ENCODE results near the gene SSBP2.

Gene SSBP2

DNA sequence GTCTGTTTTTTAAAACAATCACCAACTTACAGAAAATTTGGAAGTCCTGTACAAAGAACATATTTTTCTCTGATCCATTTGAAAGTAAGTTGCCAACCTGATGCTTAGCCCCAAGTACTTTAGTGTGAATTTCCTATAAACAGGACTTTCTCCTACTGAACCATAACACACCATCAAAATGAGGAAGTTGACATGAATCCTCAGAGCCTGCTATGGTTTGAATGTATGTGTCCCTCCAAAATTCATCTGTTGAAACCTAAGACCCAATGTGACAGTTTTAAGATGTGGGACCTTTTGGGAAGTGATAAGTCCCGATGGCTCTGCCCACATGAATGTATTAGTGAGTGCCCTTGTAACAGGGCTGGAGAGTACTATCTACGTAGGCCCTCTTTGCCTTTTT, 350.5 kb downstream of the SSBP2 start:
- ATAC-seq (ENCODE audit: low read depth) (no peak), DNase-seq (ENCODE audit: low spot score) (no peak)
- TF ChIP-seq, protein P1, sequence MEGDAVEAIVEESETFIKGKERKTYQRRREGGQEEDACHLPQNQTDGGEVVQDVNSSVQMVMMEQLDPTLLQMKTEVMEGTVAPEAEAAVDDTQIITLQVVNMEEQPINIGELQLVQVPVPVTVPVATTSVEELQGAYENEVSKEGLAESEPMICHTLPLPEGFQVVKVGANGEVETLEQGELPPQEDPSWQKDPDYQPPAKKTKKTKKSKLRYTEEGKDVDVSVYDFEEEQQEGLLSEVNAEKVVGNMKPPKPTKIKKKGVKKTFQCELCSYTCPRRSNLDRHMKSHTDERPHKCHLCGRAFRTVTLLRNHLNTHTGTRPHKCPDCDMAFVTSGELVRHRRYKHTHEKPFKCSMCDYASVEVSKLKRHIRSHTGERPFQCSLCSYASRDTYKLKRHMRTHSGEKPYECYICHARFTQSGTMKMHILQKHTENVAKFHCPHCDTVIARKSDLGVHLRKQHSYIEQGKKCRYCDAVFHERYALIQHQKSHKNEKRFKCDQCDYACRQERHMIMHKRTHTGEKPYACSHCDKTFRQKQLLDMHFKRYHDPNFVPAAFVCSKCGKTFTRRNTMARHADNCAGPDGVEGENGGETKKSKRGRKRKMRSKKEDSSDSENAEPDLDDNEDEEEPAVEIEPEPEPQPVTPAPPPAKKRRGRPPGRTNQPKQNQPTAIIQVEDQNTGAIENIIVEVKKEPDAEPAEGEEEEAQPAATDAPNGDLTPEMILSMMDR (IDR thresholded peaks at IDR 0.05; ENCODE audit: poor library complexity, severe bottlenecking): no peak
- Histone ChIP-seq H3K9me3 (ENCODE audit: severe bottlenecking) (no peaks in the 10 kb centered on the region), H3K27ac (ENCODE audit: poor library complexity, severe bottlenecking) (no peak overlapping the region), H3K4me3 (ENCODE audit: severe bottlenecking) (no peak overlapping the region), H3K36me3 (ENCODE audit: low read depth) (no peaks in the 10 kb centered on the region), H3K27me3 (ENCODE audit: insufficient read depth, poor library complexity, severe bottlenecking) (no peaks in the 10 kb centered on the region), H3K4me1 (ENCODE audit: insufficient read depth, poor library complexity, severe bottlenecking) (no peaks in the 10 kb centered on the region)

DNA sequence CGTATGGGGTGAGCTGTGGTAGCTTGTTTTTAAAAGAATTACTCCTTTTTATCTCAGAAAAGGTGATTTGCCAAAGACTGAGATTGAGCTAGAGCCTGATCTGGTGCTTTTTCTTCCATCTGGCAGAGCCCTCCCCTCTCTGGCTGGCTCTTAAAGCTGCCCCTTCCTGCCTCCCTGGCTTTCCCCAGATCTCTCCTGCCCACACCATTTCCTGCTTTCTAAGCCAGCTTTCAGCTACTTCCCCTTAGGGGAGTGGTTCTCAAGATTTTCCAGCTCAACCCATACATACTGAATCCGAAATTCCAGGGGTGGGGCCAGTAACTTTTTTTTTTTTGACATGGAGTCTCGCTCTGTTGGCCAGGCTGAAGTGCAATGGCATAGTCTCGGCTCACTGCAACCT, 352.2 kb downstream of the SSBP2 start:
- Histone ChIP-seq H3K27ac (ENCODE audit: poor library complexity, severe bottlenecking) (no peak overlapping the region), H3K4me3 (ENCODE audit: severe bottlenecking) (no peak overlapping the region), H3K4me1 (ENCODE audit: insufficient read depth, poor library complexity, severe bottlenecking) (no peaks in the 10 kb centered on the region), H3K27me3 (ENCODE audit: insufficient read depth, poor library complexity, severe bottlenecking) (peaks cover 8% of the 10 kb centered on the region), H3K9me3 (ENCODE audit: severe bottlenecking) (no peaks in the 10 kb centered on the region), H3K36me3 (ENCODE audit: low read depth) (no peaks in the 10 kb centered on the region)
- DNase-seq (ENCODE audit: low spot score) (no peak), ATAC-seq (ENCODE audit: low read depth) (no peak)
- TF ChIP-seq, protein P1 (IDR thresholded peaks at IDR 0.05; ENCODE audit: poor library complexity, severe bottlenecking): no peak

DNA sequence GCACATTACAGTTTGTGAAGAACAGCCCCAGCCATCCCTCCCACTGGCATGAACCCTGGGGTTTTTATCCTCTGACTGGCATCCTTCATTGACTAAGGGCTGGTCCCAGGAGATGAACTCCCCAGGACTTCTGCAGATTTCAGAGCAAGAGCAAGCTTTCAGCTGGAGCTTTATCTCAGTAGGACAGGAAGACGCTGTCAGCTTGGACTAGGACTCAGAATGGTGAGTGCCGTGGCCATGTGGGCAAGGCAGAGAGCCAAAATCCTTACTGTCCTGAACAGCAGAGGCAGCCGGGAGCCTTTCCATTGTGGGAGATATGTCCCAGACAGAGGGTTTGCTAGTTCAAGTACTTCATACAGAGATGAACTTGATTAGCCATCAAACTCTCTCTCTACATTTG, 353.7 kb downstream of the SSBP2 start:
- no peaks in the 10 kb centered on the region for H3K4me1 ChIP-seq (ENCODE audit: insufficient read depth, poor library complexity, severe bottlenecking)

DNA sequence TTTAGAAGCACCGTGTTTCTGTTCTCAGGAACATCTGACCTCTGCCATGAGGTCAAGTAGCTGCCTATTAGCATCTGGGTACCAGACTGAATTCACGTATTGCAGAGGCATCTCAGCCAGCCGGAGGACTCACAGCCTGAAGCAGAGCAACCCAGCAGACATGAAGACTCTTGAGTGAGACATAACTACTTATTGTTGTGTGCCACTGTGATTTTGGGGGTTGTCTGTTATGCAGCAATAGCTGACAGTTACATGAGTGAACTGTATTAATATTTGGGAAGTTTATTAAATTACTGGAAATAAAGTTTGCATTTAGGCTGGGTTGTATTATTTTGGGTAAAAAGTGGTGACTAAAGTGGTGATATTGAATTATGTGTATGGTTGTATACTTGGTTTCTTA, 355.6 kb downstream of the SSBP2 start:
- H3K36me3 ChIP-seq (ENCODE audit: low read depth): no peaks in the 10 kb centered on the region
- no peaks in the 10 kb centered on the region for H3K4me1 ChIP-seq (ENCODE audit: insufficient read depth, poor library complexity, severe bottlenecking)
- H3K9me3 ChIP-seq (ENCODE audit: severe bottlenecking): no peaks in the 10 kb centered on the region
- ATAC-seq (ENCODE audit: low read depth) (no peak), DNase-seq (ENCODE audit: low spot score) (no peak)
- H3K4me3 ChIP-seq (ENCODE audit: severe bottlenecking): no peak overlapping the region
- no peak overlapping the region for H3K27ac ChIP-seq (ENCODE audit: poor library complexity, severe bottlenecking)
- TF ChIP-seq, protein P1 (IDR thresholded peaks at IDR 0.05; ENCODE audit: poor library complexity, severe bottlenecking): no peak
- peaks cover 8% of the 10 kb centered on the region for H3K27me3 ChIP-seq (ENCODE audit: insufficient read depth, poor library complexity, severe bottlenecking)

More for the DNA sequence above, 353.7 kb downstream of the SSBP2 start:
- DNase-seq (ENCODE audit: low spot score) (no peak), ATAC-seq (ENCODE audit: low read depth) (peak; percentile 17; the same call in 1 of the 3 replicates)
- Histone ChIP-seq H3K27me3 (ENCODE audit: insufficient read depth, poor library complexity, severe bottlenecking) (peaks cover 8% of the 10 kb centered on the region), H3K36me3 (ENCODE audit: low read depth) (no peaks in the 10 kb centered on the region), H3K27ac (ENCODE audit: poor library complexity, severe bottlenecking) (no peak overlapping the region), H3K9me3 (ENCODE audit: severe bottlenecking) (no peaks in the 10 kb centered on the region), H3K4me3 (ENCODE audit: severe bottlenecking) (no peak overlapping the region)
- TF ChIP-seq, protein P1 (IDR thresholded peaks at IDR 0.05; ENCODE audit: poor library complexity, severe bottlenecking): no peak

DNA sequence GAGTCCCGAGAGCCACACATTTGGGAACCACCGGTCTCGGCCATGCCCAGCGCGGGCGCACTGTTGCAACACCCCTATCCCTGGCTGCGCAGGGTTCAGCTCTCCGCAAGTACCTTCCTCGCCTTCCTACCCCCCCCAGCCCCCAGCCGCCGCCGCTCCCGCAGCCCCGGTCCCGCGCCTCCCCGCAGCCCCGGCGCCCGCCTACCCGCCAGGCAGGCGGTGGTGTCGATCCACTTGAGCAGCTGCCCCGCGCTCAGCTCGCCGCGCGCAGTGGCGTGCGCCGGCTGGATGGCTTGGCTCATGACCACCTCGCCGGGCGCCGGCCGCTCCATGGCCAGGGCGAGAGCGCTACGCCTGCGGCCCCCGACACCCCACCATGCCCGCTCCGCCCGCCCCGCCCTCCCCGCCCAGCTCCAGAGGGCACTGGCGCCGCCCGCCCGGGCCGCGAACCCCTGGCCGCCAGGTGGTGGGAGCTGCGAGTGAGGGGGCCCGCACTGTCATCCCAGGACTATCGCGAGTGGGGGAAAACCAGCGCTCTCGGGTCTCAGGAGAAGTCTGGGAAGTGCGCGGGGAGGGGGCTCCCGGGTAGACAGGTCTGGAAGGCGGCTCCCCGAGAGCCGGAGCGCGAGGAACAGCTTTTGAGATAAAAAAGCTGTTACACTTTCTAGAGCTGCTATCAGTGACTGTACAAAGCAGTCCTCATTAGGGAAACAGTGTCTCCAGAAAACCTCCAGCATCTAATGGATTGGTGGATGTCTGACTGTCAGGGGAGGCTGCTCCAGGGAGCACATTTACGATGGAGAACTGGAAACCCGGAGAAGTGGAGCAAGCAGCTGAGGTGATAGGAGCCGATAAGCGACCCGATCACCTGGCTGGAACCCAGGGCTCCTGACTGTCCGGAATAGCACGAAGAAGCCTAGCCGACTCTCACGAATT, 356.8 kb downstream of the SSBP2 start, which contains the start of gene ACOT12:
Gene ACOT12 (minus strand): TSS at position 352 of the 936 bp plus-strand sequence. CDS start 20 bp downstream, at position 332.
- no peaks in the 10 kb centered on the region for H3K36me3 ChIP-seq (ENCODE audit: low read depth)
- DNase-seq (ENCODE audit: low spot score): no peak
- TF ChIP-seq, protein P1 (IDR thresholded peaks at IDR 0.05; ENCODE audit: poor library complexity, severe bottlenecking): no peak
- ATAC-seq (ENCODE audit: low read depth): peak; percentile 51; the same call in 2 of the 3 replicates
- H3K9me3 ChIP-seq (ENCODE audit: severe bottlenecking): no peaks in the 10 kb centered on the region
- peaks cover 8% of the 10 kb centered on the region for H3K27me3 ChIP-seq (ENCODE audit: insufficient read depth, poor library complexity, severe bottlenecking)
- no peaks in the 10 kb centered on the region for H3K4me1 ChIP-seq (ENCODE audit: insufficient read depth, poor library complexity, severe bottlenecking)
- no peak within 1 kb of the TSS for H3K27ac ChIP-seq (ENCODE audit: poor library complexity, severe bottlenecking)
- peak within 1 kb of the TSS; percentile 24 for H3K4me3 ChIP-seq (ENCODE audit: severe bottlenecking)

Data from RWPE2 (cell line).